GM18951 (cell line): Measurements from ENCODE around the gene ITGB1BP2.
"Not testable (repeated sequence)": the region's sequence is repeated elsewhere in the genome, so short reads cannot be mapped to it uniquely, and the experiment has no call there.

ENCODE experiments used
- POLR2A ChIP-seq: IDR thresholded peaks from 4 replicates; pipeline ENCODE4 v1.6.1; 2011; ENCODE audit warnings: mild to moderate bottlenecking; ENCODE audit not compliant: insufficient read length, insufficient read depth; ENCODE audit errors: extremely low read depth
- in situ Hi-C: fragments of 300-500 bp; cut with MboI; formaldehyde crosslinking; loops from one replicate; pipeline ENCODE4 v1.12.0; 2022; ENCODE audit warnings: low sequenced_read_pairs, mixed read lengths, inconsistent platforms; ENCODE audit not compliant: unreplicated experiment

The ITGB1BP2 gene

GRCh38 chrX:71326394-71326793 lies 24.8 kb downstream of the ITGB1BP2 start:
- TF ChIP-seq POLR2A, result no peak
- in situ Hi-C loops, result no loop called here

GRCh38 chrX:71349151-71349665 lies 47.7 kb downstream of the ITGB1BP2 start:
- in situ Hi-C loops, result not testable (repeated sequence)

GRCh38 chrX:71349867-71350266 lies 48.3 kb downstream of the ITGB1BP2 start:
- in situ Hi-C loops, result not testable (repeated sequence)

DNA sequence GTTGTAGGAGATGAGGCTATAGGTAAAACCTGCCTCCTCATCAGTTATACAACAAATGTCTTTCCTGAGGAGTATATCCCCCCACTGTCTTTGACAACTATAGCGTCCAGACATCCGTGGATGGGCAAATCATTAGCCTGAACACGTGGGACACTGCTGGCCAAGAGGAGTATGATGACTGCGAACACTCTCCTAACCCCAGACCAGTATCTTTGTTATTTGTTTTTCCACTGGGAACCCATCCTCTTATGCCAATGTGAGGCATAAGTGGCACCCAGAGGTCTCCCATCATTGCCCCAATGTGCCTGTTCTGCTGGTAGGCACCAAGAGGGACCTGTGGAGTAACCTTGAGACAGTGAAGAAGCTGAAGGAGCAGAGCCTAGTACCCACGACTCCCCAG lies 50.9 kb downstream of the ITGB1BP2 start:
- in situ Hi-C loops, result not testable (repeated sequence)
